D721Med (cell line): ENCODE results near the gene TBPL1.
A peak's percentile ranks its signal among the peaks of the same experiment; 100 is the strongest.

ENCODE experiments used
- DNase-seq: peaks from one replicate; pipeline ENCODE4 v3.0.0; 2011; ENCODE audit warnings: low spot score; ENCODE audit not compliant: insufficient read length
- FAIRE-seq: peaks from 2 replicates; lab custom pipeline; 2011; peaks lifted over from hg19 to GRCh38; lab: Jason Lieb, UNC
- TF ChIP-seq, protein P1 (sequence below): IDR thresholded peaks from 2 replicates; pipeline ENCODE4 v1.5.1; 2012; ENCODE audit warnings: mild to moderate bottlenecking, control low read depth; ENCODE audit not compliant: insufficient read depth; ENCODE audit errors: missing control alignments

Gene TBPL1

GRCh38 chr6:134009876-134010275 is 56.9 kb downstream of the TBPL1 start:
- no peak for DNase-seq
- TF ChIP-seq, protein P1, sequence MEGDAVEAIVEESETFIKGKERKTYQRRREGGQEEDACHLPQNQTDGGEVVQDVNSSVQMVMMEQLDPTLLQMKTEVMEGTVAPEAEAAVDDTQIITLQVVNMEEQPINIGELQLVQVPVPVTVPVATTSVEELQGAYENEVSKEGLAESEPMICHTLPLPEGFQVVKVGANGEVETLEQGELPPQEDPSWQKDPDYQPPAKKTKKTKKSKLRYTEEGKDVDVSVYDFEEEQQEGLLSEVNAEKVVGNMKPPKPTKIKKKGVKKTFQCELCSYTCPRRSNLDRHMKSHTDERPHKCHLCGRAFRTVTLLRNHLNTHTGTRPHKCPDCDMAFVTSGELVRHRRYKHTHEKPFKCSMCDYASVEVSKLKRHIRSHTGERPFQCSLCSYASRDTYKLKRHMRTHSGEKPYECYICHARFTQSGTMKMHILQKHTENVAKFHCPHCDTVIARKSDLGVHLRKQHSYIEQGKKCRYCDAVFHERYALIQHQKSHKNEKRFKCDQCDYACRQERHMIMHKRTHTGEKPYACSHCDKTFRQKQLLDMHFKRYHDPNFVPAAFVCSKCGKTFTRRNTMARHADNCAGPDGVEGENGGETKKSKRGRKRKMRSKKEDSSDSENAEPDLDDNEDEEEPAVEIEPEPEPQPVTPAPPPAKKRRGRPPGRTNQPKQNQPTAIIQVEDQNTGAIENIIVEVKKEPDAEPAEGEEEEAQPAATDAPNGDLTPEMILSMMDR: no peak
- FAIRE-seq: no peak

DNA sequence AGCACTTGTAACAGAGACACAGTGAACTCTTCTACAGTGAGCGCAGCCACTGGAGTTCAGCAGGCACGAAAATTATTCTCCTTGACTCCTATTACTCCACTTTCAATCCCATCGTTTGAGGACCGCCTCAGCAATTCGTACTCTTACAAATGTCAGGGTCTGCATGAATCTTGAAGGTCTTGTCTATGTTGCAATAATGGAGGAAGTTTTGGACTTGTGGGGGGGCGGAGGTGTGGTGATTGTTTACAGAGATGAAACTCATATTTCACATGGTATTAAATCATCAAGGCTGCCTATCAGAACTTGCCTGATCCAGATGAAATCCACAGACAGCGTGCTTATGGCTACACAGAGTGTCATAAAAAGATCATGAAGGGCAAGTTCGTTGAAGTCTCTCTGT is 57.4 kb downstream of the TBPL1 start:
- TF ChIP-seq, protein P1: no peak
- no peak for FAIRE-seq

GRCh38 chr6:134010974-134011373 is 58.0 kb downstream of the TBPL1 start:
- TF ChIP-seq, protein P1: no peak
- DNase-seq: no peak
- no peak for FAIRE-seq

More for the DNA sequence above, 57.4 kb downstream of the TBPL1 start:
- no peak for DNase-seq

GRCh38 chr6:134014588-134015137 is 61.6 kb downstream of the TBPL1 start:
- TF ChIP-seq, protein P1: no peak
- FAIRE-seq (no peak), DNase-seq (no peak)

DNA sequence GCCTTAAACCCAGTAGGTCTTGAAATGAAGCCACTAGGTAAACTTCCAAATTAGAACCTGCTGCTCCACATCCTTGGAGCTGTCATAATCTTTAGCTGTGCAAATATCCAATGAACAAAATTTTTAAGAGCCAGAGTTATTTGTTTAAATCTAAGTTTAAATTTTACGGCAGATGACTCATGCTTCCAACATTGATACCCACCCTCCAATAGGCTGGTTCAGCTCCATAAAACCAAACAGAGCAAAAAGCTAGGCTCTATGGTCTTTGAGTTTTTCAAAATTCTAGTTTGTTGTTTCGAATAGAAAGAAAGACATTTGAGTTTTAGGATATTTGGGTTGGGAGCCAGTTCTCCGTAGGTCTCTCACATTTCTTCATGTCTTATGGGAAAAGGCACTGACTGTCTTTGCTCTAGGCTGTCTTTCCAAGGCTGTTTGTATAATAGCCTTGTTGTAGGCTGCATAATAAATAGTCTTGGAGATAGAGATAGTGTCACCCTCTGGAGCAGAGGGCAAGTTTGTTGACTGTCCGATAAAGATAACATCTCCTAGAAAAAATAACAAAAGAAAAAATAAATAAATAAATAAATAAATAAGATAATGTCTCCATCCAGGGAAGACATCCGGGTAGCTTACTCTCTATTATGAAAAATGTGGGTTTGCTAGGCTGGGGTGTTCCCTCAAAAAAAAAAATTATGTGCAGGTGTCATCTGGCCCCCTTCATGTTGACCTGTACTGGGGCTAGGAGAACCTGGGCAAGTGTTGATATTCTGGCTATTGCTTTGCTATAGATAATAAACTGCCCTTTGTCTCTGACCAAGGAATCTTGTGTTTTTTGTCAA is 62.9 kb downstream of the TBPL1 start:
- TF ChIP-seq, protein P1: no peak
- FAIRE-seq (no peak), DNase-seq (no peak)

- FAIRE-seq: no peak
- DNase-seq: no peak
- TF ChIP-seq, protein P1: no peak
Observed at GRCh38 chr6:134016558-134016814, 63.5 kb downstream of the TBPL1 start.

DNA sequence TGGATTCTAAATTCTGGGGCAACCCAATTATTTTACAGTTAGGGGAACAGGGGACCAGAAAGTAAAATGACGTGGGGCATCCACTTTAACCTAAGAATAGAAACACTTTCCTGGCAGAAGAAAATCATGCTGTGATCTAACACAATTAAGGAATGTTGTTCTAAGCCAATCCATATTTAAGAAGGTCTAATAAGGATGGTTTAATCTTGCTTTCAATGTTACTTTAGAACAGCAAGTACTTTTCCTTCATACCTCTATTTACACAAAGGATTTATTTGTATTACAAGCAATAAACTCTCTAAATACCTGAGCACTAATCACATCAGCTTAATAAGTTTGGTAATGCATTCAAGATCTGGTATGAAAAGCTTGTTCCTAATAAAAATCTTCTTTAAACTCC is 67.0 kb downstream of the TBPL1 start:
- TF ChIP-seq, protein P1: no peak
- no peak for FAIRE-seq

More for the DNA sequence above, 67.0 kb downstream of the TBPL1 start:
- peak; percentile 21 for DNase-seq
